CD4-positive, alpha-beta T cell (primary cell): ENCODE results near the gene SYNE1. TPM values are rescaled to one million over a fixed set of nuclear protein-coding genes. Genes with fewer than 3 reads are reported as not detected.

Experiments used
- ATAC-seq: fragments of 200-7000 bp; cut with Tn5 transposase; one replicate; pipeline ENCODE4 v1.10.0; 2022; ENCODE audit warnings: mild to moderate bottlenecking; ENCODE audit not compliant: poor library complexity
- CTCF ChIA-PET: fragments of 350-600 bp; sonication (Branson Sonifier 250); formaldehyde crosslinking; loops from one replicate; lab custom pipeline; 2021; ENCODE audit warnings: antibody characterized with exemption, inconsistent platforms; lab: Charles Lee
- POLR2A ChIA-PET: fragments of 350-600 bp; sonication (Branson Sonifier 250); formaldehyde crosslinking; loops from one replicate; lab custom pipeline; 2021; ENCODE audit warnings: antibody characterized with exemption, inconsistent platforms; lab: Charles Lee
- DNase-seq, 14 experiments: peaks; one replicate each; pipeline ENCODE4 v3.0.0-alpha.2; 2013 to 2020; ENCODE audit warnings: mixed read lengths in 2 of 14
- H3K27ac ChIP-seq, 2 donors: one replicate each; pipeline versions ENCODE4 v1.5.1 to v1.7.0; 2013; ENCODE audit warnings: low read length in 2 of 2, low read depth in 1 of 2, mild to moderate bottlenecking in 1 of 2
- H3K27me3 ChIP-seq, 2 experiments: 1 replicate in 1 of 2; 2 replicates in 1 of 2; pipeline versions ENCODE4 v1.6.1 to v1.7.0; 2013; ENCODE audit warnings: low read length in 2 of 2, control low read depth in 1 of 2, mild to moderate bottlenecking in 1 of 2, moderate library complexity in 1 of 2; ENCODE audit not compliant: insufficient read depth in 2 of 2, control insufficient read depth in 1 of 2
- H3K36me3 ChIP-seq: one replicate; pipeline ENCODE4 v1.6.1; 2013; ENCODE audit warnings: low read length, control low read depth; ENCODE audit not compliant: insufficient read depth
- H3K4me1 ChIP-seq: one replicate; pipeline ENCODE4 v1.6.1; 2013; ENCODE audit warnings: low read length, control low read depth; ENCODE audit not compliant: insufficient read depth
- H3K4me3 ChIP-seq: one replicate; pipeline ENCODE4 v1.5.1; 2013; ENCODE audit warnings: mild to moderate bottlenecking, low read length, moderate library complexity
- H3K9me3 ChIP-seq, 2 experiments: 1 replicate in 1 of 2; 2 replicates in 1 of 2; pipeline versions ENCODE4 v1.6.1 to v1.7.0; 2013; ENCODE audit warnings: low read length in 2 of 2, mild to moderate bottlenecking in 2 of 2, control low read depth in 1 of 2, moderate library complexity in 1 of 2; ENCODE audit not compliant: control insufficient read depth in 1 of 2, insufficient read depth in 1 of 2
- H3K27ac Mint-ChIP-seq: one replicate; pipeline ENCODE4 v1.8.0; 2020; ENCODE audit warnings: mixed read lengths
- H3K27me3 Mint-ChIP-seq: one replicate; pipeline ENCODE4 v1.8.0; 2021; ENCODE audit warnings: mixed read lengths
- H3K36me3 Mint-ChIP-seq: one replicate; pipeline ENCODE4 v1.8.0; 2021; ENCODE audit warnings: low read depth, mixed read lengths
- H3K4me1 Mint-ChIP-seq: one replicate; pipeline ENCODE4 v1.8.0; 2021; ENCODE audit warnings: low read depth, mixed read lengths
- H3K4me3 Mint-ChIP-seq: one replicate; pipeline ENCODE4 v1.8.0; 2020; ENCODE audit warnings: mild to moderate bottlenecking, mixed read lengths
- H3K9me3 Mint-ChIP-seq: one replicate; pipeline ENCODE4 v1.8.0; 2020; ENCODE audit warnings: mixed read lengths
- intact Hi-C, 2 experiments: fragments of 100-400 bp; cut with DNase I in 1 of 2; cut with micrococcal nuclease in 1 of 2; formaldehyde crosslinking; loops; one replicate each; pipeline versions ENCODE4 v1.15.1 to v1.9.0; 2023 to 2025; cut with DNase I, micrococcal nuclease
- total RNA-seq, 174 experiments: library from RNA in 2 of 174; stranded (reverse) in 2 of 174; gene quantifications; one replicate each; pipeline ENCODE4 v1.2.3 and lab custom pipeline; 2021 to 2026
- TF ChIP-seq, protein P1 (sequence below): fragments of 200-600 bp; IDR thresholded peaks from one replicate; pipeline ENCODE4 v1.8.0; 2022; ENCODE audit warnings: antibody characterized with exemption, mild to moderate bottlenecking

Gene SYNE1
- total RNA-seq, 2 experiments from 2014 or later = 94.9 to 108 TPM

- Mint-ChIP-seq H3K9me3 (no peaks in the 10 kb centered on the region), H3K27me3 (peaks cover 11% of the 10 kb centered on the region), H3K36me3 (no peaks in the 10 kb centered on the region), H3K4me3 (no peak overlapping the region), H3K4me1 (no peaks in the 10 kb centered on the region), H3K27ac (no peak overlapping the region)
- Histone ChIP-seq H3K4me1 (no peaks in the 10 kb centered on the region), H3K27me3 (no peaks in the 10 kb centered on the region), H3K27ac (no peak overlapping the region), H3K36me3 (no peaks in the 10 kb centered on the region), H3K9me3 (no peaks in the 10 kb centered on the region), H3K4me3 (no peak overlapping the region)
- intact Hi-C loops = no loop called here
- CTCF ChIA-PET = no interaction called here
- no peak for DNase-seq
- POLR2A ChIA-PET = no interaction called here
- TF ChIP-seq, protein P1, sequence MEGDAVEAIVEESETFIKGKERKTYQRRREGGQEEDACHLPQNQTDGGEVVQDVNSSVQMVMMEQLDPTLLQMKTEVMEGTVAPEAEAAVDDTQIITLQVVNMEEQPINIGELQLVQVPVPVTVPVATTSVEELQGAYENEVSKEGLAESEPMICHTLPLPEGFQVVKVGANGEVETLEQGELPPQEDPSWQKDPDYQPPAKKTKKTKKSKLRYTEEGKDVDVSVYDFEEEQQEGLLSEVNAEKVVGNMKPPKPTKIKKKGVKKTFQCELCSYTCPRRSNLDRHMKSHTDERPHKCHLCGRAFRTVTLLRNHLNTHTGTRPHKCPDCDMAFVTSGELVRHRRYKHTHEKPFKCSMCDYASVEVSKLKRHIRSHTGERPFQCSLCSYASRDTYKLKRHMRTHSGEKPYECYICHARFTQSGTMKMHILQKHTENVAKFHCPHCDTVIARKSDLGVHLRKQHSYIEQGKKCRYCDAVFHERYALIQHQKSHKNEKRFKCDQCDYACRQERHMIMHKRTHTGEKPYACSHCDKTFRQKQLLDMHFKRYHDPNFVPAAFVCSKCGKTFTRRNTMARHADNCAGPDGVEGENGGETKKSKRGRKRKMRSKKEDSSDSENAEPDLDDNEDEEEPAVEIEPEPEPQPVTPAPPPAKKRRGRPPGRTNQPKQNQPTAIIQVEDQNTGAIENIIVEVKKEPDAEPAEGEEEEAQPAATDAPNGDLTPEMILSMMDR = no peak
- ATAC-seq = no peak
These were observed 232.1 kb downstream of the SYNE1 start for GRCh38 chr6:152404936-152405595.

DNA sequence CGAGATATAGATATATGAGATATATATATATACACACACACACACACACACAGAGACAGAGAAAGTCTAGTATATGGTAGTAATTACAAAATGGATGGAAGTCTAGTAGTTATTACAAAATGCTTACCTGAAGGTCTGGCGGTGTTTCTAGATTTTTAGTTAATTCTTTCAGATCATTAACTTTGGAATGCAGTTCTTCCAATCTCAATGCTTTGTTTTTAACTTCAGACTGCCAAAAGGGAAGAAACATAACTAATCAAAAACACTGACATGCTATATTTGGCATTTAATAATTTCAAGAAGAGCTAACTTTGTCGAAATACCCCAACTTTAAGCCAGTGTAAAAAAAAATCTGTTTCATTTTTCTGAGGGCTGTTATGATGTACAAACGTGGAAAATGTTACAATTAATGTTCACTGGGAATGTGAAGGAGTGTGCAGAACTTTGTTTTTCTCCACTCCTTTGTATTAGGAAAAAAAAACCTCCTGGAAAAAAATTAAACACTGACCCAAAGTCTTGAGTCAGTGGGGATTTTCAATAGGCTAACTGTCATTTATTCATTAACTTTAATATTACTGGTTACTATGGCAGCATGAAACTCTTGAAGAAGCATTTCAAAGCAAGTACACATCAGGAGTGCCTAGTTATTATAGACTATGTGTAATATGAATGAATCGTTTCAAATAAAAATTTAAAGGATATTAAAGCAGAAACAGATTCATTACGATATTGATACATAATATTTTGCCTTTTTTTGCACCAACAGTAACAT lies 232.9 kb downstream of the SYNE1 start:
- DNase-seq (no peak), ATAC-seq (no peak)
- Histone ChIP-seq H3K36me3 (no peaks in the 10 kb centered on the region), H3K9me3 (no peaks in the 10 kb centered on the region), H3K4me3 (no peak overlapping the region), H3K27me3 (no peaks in the 10 kb centered on the region), H3K27ac (no peak overlapping the region), H3K4me1 (no peaks in the 10 kb centered on the region)
- intact Hi-C loops = no loop called here
- Mint-ChIP-seq H3K9me3 (no peaks in the 10 kb centered on the region), H3K36me3 (no peaks in the 10 kb centered on the region), H3K4me1 (no peaks in the 10 kb centered on the region), H3K4me3 (no peak overlapping the region), H3K27me3 (peaks cover 5% of the 10 kb centered on the region), H3K27ac (no peak overlapping the region)
- ChIA-PET CTCF (no interaction called here), POLR2A (no interaction called here)
- TF ChIP-seq, protein P1 = no peak

GRCh38 chr6:152402791-152403190 lies 234.4 kb downstream of the SYNE1 start:
- no peak overlapping the region for H3K27ac Mint-ChIP-seq
- no peaks in the 10 kb centered on the region for H3K4me1 Mint-ChIP-seq
- no peaks in the 10 kb centered on the region for H3K9me3 Mint-ChIP-seq
- Histone ChIP-seq H3K27me3 (no peaks in the 10 kb centered on the region), H3K36me3 (no peaks in the 10 kb centered on the region), H3K27ac (no peak overlapping the region), H3K9me3 (no peaks in the 10 kb centered on the region), H3K4me3 (no peak overlapping the region), H3K4me1 (no peaks in the 10 kb centered on the region)
- H3K36me3 Mint-ChIP-seq = no peaks in the 10 kb centered on the region
- ChIA-PET CTCF (no interaction called here), POLR2A (no interaction called here)
- TF ChIP-seq, protein P1 = no peak
- no peak overlapping the region for H3K4me3 Mint-ChIP-seq
- ATAC-seq (no peak), DNase-seq (no peak)
- intact Hi-C loops = no loop called here
- peaks cover 5% of the 10 kb centered on the region for H3K27me3 Mint-ChIP-seq
